Skeletal muscle cell (primary cell): ENCODE data around the gene KIAA0930.
A peak's percentile ranks its signal among the peaks of the same experiment; 100 is the strongest.
"Not testable (repeated sequence)": the region's sequence is repeated elsewhere in the genome, so short reads cannot be mapped to it uniquely, and the experiment has no call there.

Experiments
- DNase-seq: peaks from one replicate; pipeline ENCODE4 v3.0.0-alpha.2; 2010; ENCODE audit warnings: low read depth
- H3K4me3 ChIP-seq: 2 replicates; pipeline ENCODE4 v1.5.1; 2011; ENCODE audit warnings: low read depth, mild to moderate bottlenecking, control low read depth, low read length, moderate library complexity

KIAA0930 gene

DNA sequence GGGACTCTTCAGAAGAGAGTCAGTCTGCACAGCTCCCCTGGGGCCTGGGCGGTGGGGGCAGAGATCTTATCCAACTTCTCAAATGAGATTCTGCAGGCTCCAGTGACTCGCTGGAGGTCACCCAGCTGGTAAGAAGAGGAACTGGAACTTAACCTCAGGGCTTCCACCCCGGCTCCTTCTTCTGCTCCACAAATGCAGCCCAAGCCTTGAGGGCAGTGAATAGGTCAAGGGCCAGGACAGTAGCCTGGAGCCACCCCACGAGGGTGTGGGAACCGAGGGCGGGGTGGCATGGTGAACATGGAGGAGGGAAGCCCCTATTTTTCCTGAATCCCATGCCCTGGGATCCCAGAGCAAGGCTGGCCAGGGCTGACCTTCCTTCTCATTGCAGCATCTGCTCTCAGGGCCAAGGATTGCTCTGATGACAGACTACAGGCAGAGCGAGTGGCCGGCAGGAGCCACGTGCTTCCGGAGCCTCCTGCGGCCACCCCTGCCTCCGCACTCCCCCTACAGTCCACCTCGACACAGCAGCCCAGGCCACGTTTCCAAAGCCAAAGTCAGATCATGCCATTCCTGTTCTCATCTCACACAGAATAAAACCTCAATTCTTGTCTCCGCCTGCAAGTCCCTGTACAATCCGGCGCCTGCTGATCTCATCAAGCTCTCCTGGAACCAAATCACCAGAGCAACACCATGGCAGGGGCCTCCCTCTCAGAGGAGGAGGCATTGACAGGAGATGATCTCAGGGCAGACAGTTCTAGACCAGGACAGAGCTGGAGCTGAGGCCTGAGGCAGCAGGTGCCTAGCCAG lies 23.0 kb upstream of the KIAA0930 start:
- no peak overlapping the region for H3K4me3 ChIP-seq
- peak; percentile 34 for DNase-seq

DNA sequence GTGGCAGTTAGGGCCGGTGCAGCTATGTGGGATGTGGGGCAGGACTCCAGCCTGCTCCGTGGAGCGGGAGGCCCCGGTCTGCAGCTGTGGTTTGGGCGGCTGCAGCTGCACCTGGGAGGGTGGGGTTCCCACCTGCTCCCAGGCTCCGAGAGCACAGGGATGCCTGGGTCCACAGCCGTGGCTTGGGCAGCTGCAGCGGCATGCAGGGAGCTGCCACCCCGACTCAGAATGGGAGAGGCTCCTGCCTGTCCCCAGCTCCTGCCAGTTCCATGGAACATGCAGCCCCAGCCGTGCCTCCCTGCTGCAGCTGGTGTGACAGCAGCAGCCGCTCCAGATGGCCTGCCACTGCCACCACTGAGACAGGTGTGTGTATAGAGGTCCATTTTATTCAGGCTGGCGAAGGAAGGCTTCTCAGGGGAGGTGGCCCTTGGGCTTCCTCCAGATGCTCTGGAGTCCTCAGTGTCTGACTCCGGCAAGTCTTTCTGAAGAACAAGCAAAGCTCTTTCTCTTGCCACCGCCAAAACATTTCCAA lies 22.3 kb upstream of the KIAA0930 start:
- H3K4me3 ChIP-seq = no peak overlapping the region
- no peak for DNase-seq

DNA sequence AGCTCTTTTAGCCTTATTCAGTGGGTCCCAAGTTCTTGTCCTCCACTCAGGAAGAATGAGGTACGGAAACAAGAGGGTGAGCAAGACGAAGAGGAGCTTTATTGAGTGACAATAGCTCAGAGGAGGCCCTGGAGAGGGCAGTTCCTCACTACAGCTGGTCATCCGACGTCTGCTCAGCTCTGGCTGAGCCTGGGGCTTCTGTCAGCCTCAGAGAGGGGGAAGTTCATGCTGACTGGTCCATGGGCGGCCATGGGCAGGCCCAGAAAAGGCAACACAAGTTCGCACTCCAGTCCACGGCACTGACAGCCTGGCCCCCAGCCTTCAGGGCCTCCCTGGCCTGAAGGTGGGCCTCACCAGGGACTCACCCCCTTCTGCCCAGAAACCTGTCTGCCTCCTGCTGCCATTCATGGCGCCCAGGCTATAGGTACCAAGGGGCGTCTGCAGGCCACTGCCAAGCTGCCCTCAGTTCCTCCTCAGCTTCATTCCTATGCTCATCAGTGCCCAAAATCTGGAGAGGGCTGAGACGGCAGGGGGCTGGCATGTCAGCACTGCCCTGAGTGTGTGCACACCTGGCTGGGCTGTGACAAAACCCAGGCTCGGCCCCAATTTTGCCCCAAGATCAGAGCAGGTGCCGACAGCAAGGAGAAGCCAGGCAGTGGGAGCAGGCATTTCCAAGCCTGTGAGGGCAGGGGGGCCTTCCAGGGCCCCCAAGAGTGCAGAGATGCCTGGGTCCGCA lies 21.7 kb upstream of the KIAA0930 start:
- no peak for DNase-seq
- no peak overlapping the region for H3K4me3 ChIP-seq

DNA sequence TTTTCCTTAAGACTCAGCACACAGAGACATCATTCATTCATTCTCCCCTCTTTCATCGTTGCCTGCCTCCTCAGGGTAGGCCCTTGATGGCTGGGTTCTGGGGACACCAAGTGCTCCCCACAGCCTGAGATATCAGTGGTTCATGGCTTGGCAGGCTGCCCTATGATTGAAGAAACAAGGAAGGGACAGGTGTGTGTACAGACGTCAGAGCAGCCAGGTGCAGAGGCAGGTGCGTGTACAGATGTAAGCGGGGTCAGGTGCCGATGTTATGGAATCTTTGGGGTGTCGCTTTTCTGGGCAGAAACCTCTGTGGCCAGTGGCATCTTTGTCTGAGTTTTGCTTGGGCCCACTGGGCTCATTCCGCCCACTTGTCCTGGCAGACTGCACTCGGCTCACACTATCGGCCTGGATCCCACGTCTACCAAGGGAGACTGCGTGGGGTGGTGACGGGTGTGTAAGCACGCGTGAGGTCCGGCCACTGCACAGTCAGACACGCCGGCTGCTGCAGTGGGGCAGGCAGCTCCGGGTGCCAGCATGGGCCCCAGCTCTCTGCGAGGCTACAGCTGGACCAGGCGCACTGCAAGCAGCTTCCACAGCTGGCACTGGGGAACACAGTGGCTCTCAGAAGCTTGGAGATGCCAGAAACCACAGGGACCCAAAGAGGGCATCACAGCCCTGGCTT lies 20.9 kb upstream of the KIAA0930 start:
- no peak for DNase-seq
- no peak overlapping the region for H3K4me3 ChIP-seq

DNA sequence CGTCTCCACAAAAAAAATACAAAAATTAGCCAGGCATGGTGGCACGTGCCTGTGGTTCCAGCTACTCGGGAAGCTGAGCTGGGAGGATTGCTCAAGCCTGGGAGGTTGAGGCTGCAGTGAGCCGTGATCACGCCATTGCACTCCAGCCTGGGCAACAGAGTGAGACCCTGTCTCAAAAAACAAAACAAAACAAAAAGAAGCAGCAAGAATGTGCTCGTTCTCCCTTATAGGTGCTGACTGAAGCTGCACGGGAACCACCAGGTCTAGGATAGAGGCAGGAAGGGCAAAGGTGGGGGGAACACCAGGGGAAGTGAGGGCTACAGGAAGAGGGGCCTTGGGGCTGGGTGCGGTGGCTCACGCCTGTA lies 19.7 kb upstream of the KIAA0930 start:
- DNase-seq, H3K4me3 ChIP-seq: not testable (repeated sequence)

DNA sequence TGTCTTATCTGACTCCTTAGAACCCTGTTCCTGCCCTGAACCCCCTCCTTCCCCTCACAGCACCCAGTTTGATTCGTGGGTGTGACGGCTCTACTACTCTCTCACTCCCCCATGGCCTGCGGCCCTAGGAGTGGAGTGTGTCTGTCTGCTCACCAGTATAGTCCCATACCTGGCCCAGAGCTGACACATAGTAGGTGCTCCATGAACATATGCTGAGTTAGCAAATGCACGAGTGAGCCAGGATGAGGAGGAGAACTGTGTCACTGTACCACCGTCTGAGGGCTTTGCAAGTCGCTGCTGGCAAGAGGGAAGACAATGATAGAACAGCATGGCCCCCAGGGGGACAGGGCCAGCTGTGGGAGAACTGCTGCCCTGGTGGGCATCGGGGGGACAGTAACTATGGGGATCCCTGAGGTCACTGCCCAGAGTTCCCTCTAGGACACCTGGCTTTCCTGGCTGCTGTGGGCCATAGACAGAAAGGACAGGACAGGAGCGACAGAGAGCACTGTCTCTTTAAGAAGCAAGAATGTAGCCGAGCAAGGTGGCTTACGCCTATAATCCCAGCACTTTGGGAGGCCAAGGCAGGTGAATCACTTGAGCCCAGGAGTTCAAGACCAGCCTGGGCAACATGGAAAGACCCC lies 19.2 kb upstream of the KIAA0930 start:
- DNase-seq = no peak
- H3K4me3 ChIP-seq = no peak overlapping the region

DNA sequence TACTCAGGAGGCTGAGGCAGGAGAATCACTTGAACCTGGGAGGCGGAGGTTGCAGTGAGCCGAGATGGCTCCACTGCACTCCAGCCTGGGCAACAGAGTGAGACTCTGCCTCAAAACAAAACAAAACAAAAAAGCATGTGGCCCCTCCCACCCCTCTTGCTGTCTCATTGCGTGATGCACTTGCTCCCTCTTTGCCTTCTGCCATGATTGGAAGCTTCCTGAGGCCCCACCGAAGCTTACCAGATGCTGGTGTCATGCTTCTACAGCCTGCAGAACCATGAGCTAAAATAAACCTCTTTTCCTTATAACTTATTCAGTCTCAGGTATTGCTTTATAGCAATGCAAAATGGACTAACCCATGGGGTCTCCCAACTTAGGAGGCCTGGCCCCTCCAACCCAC lies 17.2 kb upstream of the KIAA0930 start:
- DNase-seq, H3K4me3 ChIP-seq: not testable (repeated sequence)

DNA sequence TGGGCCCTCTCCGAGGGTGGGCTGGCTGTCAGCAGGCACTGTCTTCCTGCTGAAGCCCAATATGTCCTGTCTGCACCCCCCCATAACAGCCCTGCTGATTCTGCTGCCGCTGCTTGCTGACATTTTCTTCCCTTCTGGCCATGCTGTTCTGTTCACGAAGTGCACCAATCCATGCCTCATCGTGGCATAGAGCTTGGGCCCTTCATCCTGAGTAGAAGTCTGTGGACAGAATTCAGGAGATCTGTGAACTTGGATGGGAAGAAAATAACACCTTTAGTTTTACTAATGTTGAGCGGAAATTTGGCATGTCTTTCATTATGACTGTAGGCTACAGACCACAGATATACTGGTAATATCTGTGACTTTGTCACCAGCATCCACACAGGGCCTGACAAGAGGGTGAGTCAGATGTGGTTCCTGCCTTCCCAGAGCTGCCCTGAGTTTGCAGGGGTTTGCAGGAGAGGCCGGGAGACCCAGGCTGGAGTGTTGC lies 14.1 kb upstream of the KIAA0930 start:
- DNase-seq = no peak
- H3K4me3 ChIP-seq = no peak overlapping the region

DNA sequence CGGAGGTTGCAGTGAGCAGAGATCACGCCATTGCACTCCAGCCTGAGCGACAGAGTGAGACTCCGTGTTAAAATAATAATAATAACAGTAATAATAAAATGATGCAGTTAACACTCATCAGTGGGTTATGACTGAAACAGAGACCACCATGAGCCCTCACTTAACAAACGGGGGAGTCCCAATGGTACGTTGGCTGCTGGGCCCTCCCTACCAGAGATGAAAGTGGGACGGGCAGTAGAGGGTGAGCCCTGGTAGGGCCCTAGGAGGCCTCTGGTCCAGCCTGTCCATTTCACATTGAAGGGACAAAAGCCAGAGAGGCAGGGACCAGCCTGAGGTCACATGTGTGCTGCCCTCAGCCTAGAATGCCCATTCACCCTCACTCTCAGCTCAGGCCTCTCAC lies 13.7 kb upstream of the KIAA0930 start:
- no peak overlapping the region for H3K4me3 ChIP-seq
- no peak for DNase-seq

DNA sequence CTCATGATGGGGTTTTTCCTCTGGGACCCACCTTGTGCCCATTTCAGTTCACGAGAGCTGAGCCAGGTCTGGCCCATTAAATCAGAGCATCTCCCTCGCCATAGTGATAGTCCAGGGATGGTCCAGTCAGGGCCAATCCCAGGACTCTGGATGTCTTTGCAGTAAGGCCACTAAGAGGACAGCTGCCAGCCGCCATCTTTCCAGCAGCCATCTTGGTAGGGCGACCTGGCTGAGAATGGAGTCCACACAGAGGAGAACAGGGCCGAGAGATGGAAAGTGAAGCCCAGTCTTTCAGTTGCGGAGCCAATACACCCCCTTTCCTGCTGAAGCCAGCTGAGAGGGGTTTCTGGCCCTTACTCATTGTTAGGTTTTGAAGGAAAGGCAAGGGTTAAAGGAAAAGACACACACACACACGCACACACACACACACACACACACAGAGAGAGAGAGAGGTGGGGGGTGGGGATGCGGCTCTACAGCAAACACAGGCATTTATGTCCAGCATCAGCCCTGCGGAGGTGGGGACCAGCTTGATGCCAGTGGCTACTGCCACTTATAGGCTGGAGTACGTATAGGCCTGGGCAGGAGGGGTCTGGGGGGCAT lies 12.4 kb upstream of the KIAA0930 start:
- H3K4me3 ChIP-seq = no peak overlapping the region
- DNase-seq = no peak

DNA sequence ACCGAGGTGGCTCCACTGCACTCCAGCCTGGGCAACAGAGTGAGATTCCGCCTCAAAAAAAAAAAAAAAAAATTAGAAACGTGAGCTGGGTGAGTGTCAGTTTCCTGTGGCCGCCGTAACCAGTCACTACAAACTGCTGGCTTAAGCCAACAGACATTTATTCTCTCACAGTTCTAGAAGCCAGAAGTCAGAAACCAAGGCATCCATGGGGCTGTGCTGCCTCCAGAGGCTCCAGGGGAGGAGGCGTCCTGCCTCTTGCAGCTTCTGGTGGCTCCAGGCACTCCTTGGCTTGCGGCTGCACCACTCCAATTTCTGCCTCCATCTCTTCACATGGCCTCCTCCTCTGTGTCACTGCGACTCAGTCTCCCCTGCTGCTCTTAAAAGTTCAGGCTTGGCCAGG lies 11.1 kb upstream of the KIAA0930 start:
- DNase-seq = no peak
- H3K4me3 ChIP-seq = no peak overlapping the region

DNA sequence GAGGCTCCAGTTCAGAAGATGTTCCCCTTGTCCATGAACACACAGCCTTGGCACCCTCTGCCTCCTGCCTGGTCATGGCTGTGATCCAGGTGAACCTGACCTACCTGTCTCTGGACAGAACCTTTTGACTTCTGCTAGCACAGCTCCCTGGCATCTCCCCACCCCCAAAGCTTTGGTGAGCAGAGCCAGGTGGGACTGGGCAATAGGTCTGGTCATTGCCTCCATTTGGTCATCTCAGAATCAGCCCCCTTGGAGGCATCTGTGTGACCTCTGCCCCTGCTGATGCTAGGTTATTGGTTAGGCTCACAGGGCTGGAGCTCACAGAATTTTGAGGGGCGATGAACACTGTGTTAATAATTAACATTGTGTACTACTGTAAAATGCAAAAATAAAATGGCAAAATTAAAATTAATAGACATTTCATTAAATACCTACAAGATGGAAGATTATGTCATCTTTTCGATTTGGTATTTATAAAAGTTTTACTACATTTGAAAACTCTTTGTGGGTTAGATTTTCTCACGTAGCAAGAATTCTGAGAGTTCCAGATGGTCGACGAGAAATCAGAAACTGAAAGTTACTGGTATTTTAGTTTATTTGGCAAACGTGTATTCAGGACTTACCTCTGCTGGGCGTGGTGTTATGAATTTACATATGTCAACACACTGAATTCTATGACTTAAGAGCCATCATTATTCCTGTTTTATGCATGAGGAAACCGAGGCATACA lies 8.3 kb upstream of the KIAA0930 start:
- no peak overlapping the region for H3K4me3 ChIP-seq
- no peak for DNase-seq

DNA sequence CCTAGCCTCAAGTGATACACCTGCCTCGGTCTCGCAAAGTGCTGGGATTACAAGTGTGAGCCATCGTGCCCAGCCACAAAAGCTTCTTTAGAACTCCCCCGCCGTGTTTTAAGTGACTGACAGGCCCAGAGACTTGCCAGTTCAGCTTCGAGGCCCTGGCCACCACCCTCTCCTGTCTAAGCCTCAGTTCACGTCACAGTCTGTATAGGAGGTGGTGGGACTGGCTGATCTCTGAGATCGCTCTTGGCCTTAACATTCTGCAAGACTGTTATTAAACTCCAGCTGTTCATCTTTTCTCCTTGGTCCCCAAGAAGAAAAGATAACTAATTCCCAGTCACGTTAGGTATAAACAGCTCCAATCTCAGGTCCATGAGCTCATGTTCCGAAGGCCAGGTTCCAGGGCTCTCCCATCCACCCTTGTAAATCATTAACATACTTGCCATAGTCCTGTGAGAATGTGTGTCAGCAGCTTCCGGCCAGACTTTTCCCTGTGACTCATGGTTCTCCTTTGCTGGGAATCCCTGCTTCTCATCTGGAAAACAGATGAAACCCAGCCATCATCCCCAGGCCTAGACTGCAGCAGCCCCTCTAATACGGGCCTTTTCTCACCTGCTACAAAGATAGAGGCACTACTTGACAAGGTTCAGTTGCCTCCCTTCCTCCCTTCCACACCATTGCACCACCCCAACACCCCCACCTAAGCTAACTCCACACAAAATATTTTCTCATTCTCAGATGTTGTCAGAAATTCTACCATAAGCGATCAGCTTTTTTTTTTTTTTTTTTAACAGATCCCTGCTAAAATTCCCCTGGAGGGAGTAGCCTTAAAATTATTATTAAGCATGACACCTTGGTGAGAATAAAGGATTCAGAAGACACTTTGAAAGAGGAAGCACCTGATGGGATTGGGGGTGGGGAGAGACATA lies 5.6 kb upstream of the KIAA0930 start:
- DNase-seq = peak; percentile 78
- H3K4me3 ChIP-seq = no peak overlapping the region

DNA sequence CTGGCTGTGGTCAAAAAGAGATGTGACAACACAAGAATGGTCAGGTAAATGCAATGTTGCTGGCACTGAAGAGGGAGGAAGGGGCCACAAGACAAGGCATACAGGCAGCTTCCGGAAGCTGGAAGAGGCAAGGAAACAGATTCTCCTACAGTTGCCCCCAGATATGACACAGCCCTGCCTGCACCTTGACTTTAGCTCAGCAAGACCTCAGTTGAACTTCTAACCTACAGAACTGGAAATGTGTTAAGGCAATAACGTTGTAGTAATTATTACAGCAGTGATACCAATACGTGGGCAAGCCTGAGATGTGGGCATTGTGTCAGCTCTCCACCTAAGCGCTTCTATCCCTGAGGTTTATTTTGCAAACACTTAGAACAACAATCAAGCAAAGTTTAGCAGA lies 4.2 kb upstream of the KIAA0930 start:
- no peak for DNase-seq
- H3K4me3 ChIP-seq = no peak overlapping the region

DNA sequence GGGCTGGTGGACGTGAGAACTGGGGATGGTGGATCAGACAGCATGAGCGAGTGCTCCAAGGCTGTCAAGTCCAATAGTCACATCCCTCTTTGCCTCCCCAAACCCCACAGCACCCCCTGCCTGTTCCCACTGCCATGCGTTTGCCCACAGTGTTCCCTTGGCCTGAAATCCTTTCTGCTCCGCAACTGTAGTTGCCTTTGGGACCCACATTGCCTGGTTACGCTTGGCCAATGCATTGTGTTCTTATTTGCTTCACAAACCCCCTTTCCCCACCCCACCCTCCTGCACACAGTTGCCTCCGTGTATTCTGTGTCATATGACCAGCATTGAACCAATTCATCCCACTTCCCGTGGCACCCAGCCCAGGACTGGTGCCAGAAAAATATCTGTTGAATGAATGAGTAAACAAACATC lies 2.1 kb upstream of the KIAA0930 start:
- no peak overlapping the region for H3K4me3 ChIP-seq
- no peak for DNase-seq

DNA sequence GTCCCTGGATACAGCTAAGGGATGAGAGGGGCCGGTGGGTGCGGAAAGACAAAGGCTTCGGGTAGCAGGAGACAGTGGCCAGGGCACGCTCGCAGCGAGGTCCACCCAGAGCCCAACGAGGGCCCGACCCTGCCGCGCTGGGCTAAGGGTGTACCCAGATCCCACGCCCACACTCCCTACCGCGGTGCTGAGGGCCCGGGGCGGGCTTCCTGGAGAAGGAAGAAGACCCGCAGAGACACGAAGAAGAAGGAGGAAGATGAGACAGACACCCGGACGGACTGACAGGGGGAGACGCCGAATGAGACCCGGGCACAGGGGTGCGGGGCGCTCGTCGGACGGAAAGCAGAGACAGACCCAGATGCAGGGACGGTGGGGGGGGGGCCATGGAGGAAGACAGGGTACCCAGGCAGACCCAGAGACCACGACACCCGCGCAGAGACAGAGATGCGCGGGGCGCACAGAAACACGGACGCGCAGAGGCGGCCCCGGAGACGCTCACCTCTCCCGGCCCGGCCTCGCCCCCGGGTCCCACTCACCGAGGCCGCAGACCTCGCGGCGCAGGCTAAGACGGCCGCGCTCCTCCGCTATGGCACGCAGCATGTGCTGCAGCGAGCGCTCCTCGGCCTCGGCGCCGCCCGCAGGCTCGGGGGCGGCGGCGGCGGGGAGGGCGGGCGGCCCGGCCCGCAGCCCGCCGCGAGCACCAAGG lies 437 bp downstream of the KIAA0930 start:
- no peak for DNase-seq
- peak overlapping the region; percentile 66 for H3K4me3 ChIP-seq

DNA sequence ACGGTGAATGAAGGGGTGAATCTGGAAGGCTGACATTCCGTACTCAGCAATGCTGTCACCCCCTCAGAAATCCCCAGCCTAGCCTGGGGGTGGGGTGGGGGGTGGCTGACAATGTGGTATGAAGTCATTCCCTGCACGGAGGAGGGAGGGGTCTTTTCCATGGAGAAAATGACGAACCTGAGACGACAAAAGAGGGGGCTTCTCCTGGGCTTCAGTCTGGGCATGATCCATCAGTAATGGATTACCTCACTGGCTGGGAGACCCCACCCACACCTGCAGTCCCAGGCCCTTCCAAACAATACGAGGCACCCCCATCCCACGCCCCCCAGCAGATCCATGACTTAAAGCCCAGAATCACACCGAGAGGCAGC lies 1.0 kb downstream of the KIAA0930 start:
- peak overlapping the region; percentile 66 for H3K4me3 ChIP-seq
- DNase-seq = no peak
